ENCODE measurements around the gene MAP1B.

GRCh38 chr5:72065751-72066255, 41.5 kb upstream of the MAP1B start:
- TF ChIP-seq EP300 (IDR thresholded peaks at IDR 0.05; ENCODE audit: borderline replicate concordance in 1 of 2, control insufficient read depth in 1 of 2, low read depth in 2 of 2, low read length in 2 of 2) (no peak), POLR2AphosphoS2 (IDR thresholded peaks at IDR 0.05; ENCODE audit: low read depth, low read length) (no peak), EGR1 (IDR thresholded peaks at IDR 0.05; ENCODE audit: borderline replicate concordance in 1 of 2, low read depth in 2 of 2, low read length in 2 of 2) (no peak), CTCF (IDR thresholded peaks at IDR 0.05 in 2 of 3, conservative IDR thresholded peaks at IDR 0.05 in 1 of 3; ENCODE audit: control insufficient read depth in 2 of 3, extremely low read depth in 1 of 3, insufficient read depth in 1 of 3, low read depth in 3 of 3, low read length in 3 of 3) (no peak), ZZZ3 (IDR thresholded peaks at IDR 0.05; ENCODE audit: control insufficient read depth, insufficient read length, low read depth) (no peak), IRF5 (IDR thresholded peaks at IDR 0.05; ENCODE audit: borderline replicate concordance) (no peak)

Data from GM12878 (cell line).